Mesenchymal stem cell (in vitro differentiated cells and primary cell): ENCODE measurements around the gene PCDHAC2.

Experiments
- DNase-seq: peaks from one replicate; pipeline ENCODE4 v3.0.0-alpha.2; 2013
- H2AFZ ChIP-seq: one replicate; pipeline ENCODE4 v1.6.1; 2013; ENCODE audit warnings: low read depth, mild to moderate bottlenecking, control low read depth, inconsistent platforms, low read length, moderate library complexity
- H2AK5ac ChIP-seq: 2 replicates; pipeline ENCODE4 v1.6.1; 2013; ENCODE audit warnings: low read length, moderate library complexity, mild to moderate bottlenecking, inconsistent platforms; ENCODE audit not compliant: severe bottlenecking
- H2BK120ac ChIP-seq: one replicate; pipeline ENCODE4 v1.6.1; 2013; ENCODE audit warnings: low read depth, mild to moderate bottlenecking, inconsistent platforms, low read length, moderate library complexity
- H2BK12ac ChIP-seq, 2 experiments: one replicate each; pipeline ENCODE4 v1.6.1; 2013; ENCODE audit warnings: inconsistent platforms in 2 of 2, low read length in 2 of 2, mild to moderate bottlenecking in 2 of 2, moderate library complexity in 2 of 2, control low read depth in 1 of 2
- H2BK15ac ChIP-seq: one replicate; pipeline ENCODE4 v1.6.1; 2013; ENCODE audit warnings: mild to moderate bottlenecking, low read depth, inconsistent platforms; ENCODE audit not compliant: poor library complexity, severe bottlenecking
- H2BK5ac ChIP-seq: 2 replicates; pipeline ENCODE4 v1.6.1; 2013; ENCODE audit warnings: low read depth, mild to moderate bottlenecking, low read length, control low read depth, inconsistent platforms; ENCODE audit not compliant: poor library complexity, severe bottlenecking
- H3K14ac ChIP-seq, 2 experiments: one replicate each; pipeline ENCODE4 v1.6.1; 2013; ENCODE audit warnings: inconsistent platforms in 2 of 2, low read length in 2 of 2, control low read depth in 1 of 2, mild to moderate bottlenecking in 1 of 2, moderate library complexity in 1 of 2
- H3K18ac ChIP-seq, 2 experiments: one replicate each; pipeline ENCODE4 v1.6.1; 2013; ENCODE audit warnings: inconsistent platforms in 2 of 2, low read length in 2 of 2, control low read depth in 1 of 2, low read depth in 1 of 2, mild to moderate bottlenecking in 1 of 2
- H3K23ac ChIP-seq, 2 experiments: one replicate each; pipeline ENCODE4 v1.6.1; 2013; ENCODE audit warnings: inconsistent platforms in 2 of 2, low read length in 2 of 2, mild to moderate bottlenecking in 2 of 2, moderate library complexity in 2 of 2, control low read depth in 1 of 2
- H3K27ac ChIP-seq: 2 replicates; pipeline ENCODE4 v1.5.1; 2013; ENCODE audit warnings: mild to moderate bottlenecking, moderate library complexity, low read length, control low read depth, inconsistent platforms; ENCODE audit not compliant: poor library complexity, severe bottlenecking
- H3K27me3 ChIP-seq, 2 experiments: 2 replicates each; pipeline versions ENCODE4 v1.6.1 to v1.7.0; 2013; ENCODE audit warnings: low read length in 2 of 2, mild to moderate bottlenecking in 2 of 2, moderate library complexity in 2 of 2, control low read depth in 1 of 2, inconsistent platforms in 1 of 2; ENCODE audit not compliant: control insufficient read depth in 1 of 2, insufficient read depth in 1 of 2
- H3K36me3 ChIP-seq, 2 experiments: 2 replicates each; pipeline versions ENCODE4 v1.6.1 to v1.7.0; 2013; ENCODE audit warnings: low read length in 2 of 2, control low read depth in 1 of 2, inconsistent platforms in 1 of 2, low read depth in 1 of 2, mild to moderate bottlenecking in 1 of 2; ENCODE audit not compliant: insufficient read depth in 2 of 2, control insufficient read depth in 1 of 2
- H3K4ac ChIP-seq, 2 experiments: one replicate each; pipeline ENCODE4 v1.6.1; 2013; ENCODE audit warnings: inconsistent platforms in 2 of 2, low read length in 2 of 2, mild to moderate bottlenecking in 2 of 2, moderate library complexity in 2 of 2, control low read depth in 1 of 2, low read depth in 1 of 2
- H3K4me1 ChIP-seq: 2 replicates; pipeline ENCODE4 v1.6.1; 2013; ENCODE audit warnings: low read depth, low read length, control low read depth; ENCODE audit not compliant: control insufficient read depth, insufficient read depth
- H3K4me2 ChIP-seq: 2 replicates; pipeline ENCODE4 v1.6.1; 2013; ENCODE audit warnings: low read length, mild to moderate bottlenecking, inconsistent platforms; ENCODE audit not compliant: poor library complexity, severe bottlenecking
- H3K4me3 ChIP-seq, 2 experiments: 2 replicates each; pipeline versions ENCODE4 v1.5.1 to v1.7.0; 2013; ENCODE audit warnings: low read length in 2 of 2, mild to moderate bottlenecking in 2 of 2, control low read depth in 1 of 2, low read depth in 1 of 2; ENCODE audit not compliant: insufficient read depth in 1 of 2
- H3K79me1 ChIP-seq: replicated peaks from 2 replicates; pipeline ENCODE4 v1.6.1; 2013; ENCODE audit warnings: mild to moderate bottlenecking, control low read depth, low read length, inconsistent platforms; ENCODE audit not compliant: poor library complexity, severe bottlenecking
- H3K9ac ChIP-seq: 2 replicates; pipeline ENCODE4 v1.7.0; 2013; ENCODE audit warnings: mild to moderate bottlenecking, low read length, moderate library complexity
- H3K9me3 ChIP-seq: 2 replicates; pipeline ENCODE4 v1.7.0; 2013; ENCODE audit warnings: mild to moderate bottlenecking, low read length; ENCODE audit not compliant: control insufficient read depth
- H4K8ac ChIP-seq: one replicate; pipeline ENCODE4 v1.6.1; 2013; ENCODE audit warnings: inconsistent platforms, mild to moderate bottlenecking, low read length, moderate library complexity
- H4K91ac ChIP-seq: one replicate; pipeline ENCODE4 v1.6.1; 2013; ENCODE audit warnings: mild to moderate bottlenecking, low read length, inconsistent platforms
- WGBS: methylation state at CpG from one replicate; pipeline ENCODE4 v1.1.7; 2013; ENCODE audit warnings: mixed read lengths; 5-methylcytosine and 5-hydroxymethylcytosine counted together

Gene PCDHAC2

DNA sequence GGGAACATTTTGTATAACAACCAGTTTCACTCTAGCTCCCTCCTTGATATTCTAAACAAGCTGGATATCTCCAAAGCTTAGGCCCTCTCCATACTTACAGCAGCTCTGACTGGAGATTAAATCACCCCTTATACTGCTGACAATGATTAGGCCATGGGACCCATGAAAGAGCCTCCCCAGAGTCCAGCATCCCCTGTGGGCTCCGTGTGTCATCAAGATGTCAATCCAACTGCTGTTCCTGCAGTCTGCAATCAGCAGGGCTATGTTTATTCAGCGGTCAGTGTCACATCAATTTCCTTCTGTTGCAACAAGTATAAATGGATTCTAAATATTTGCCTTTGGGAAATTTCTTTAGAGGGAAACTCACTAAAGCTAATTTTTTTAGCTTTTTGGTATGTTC lies 26.6 kb downstream of the PCDHAC2 start:
- H3K27ac ChIP-seq: no peak overlapping the region
- no peak overlapping the region for H3K23ac ChIP-seq
- no peak overlapping the region for H2BK120ac ChIP-seq
- no peak overlapping the region for H2BK15ac ChIP-seq
- H2BK12ac ChIP-seq: no peak overlapping the region
- H3K4me2 ChIP-seq: no peak overlapping the region
- no peak overlapping the region for H2BK5ac ChIP-seq
- 68% methylated on average over 1 of the region's 2 CpGs for WGBS
- no peaks in the 10 kb centered on the region for H3K9me3 ChIP-seq
- H3K4ac ChIP-seq: no peak overlapping the region
- no peak overlapping the region for H4K8ac ChIP-seq
- no peak overlapping the region for H3K4me3 ChIP-seq
- no peak overlapping the region for H2AK5ac ChIP-seq
- H3K79me1 ChIP-seq: peaks cover 2% of the 10 kb centered on the region
- H4K91ac ChIP-seq: no peak overlapping the region
- H3K4me1 ChIP-seq: no peaks in the 10 kb centered on the region
- no peak overlapping the region for H3K14ac ChIP-seq
- no peak for DNase-seq
- H2AFZ ChIP-seq: no peak overlapping the region
- H3K18ac ChIP-seq: no peak overlapping the region
- H3K36me3 ChIP-seq: no peaks in the 10 kb centered on the region
- H3K9ac ChIP-seq: no peak overlapping the region
- no peaks in the 10 kb centered on the region for H3K27me3 ChIP-seq

- WGBS: 95% methylated on average over 1 of the region's 1 CpG
- no peaks in the 10 kb centered on the region for H3K9me3 ChIP-seq
- no peak overlapping the region for H3K27ac ChIP-seq
- DNase-seq: peak; percentile 58
- H2BK15ac ChIP-seq: no peak overlapping the region
- no peak overlapping the region for H2BK12ac ChIP-seq
- no peaks in the 10 kb centered on the region for H3K4me1 ChIP-seq
- no peaks in the 10 kb centered on the region for H3K27me3 ChIP-seq
- no peak overlapping the region for H3K14ac ChIP-seq
- no peak overlapping the region for H2AK5ac ChIP-seq
- H2BK5ac ChIP-seq: no peak overlapping the region
- no peak overlapping the region for H3K23ac ChIP-seq
- H2BK120ac ChIP-seq: no peak overlapping the region
- no peak overlapping the region for H3K4me3 ChIP-seq
- no peak overlapping the region for H3K18ac ChIP-seq
- no peak overlapping the region for H2AFZ ChIP-seq
- no peak overlapping the region for H3K9ac ChIP-seq
- H3K79me1 ChIP-seq: peaks cover 3% of the 10 kb centered on the region
- no peak overlapping the region for H3K4me2 ChIP-seq
- peak overlapping the region in 1 of 2 experiments; percentile 37 for H3K4ac ChIP-seq
- no peaks in the 10 kb centered on the region for H3K36me3 ChIP-seq
- H4K91ac ChIP-seq: peak overlapping the region; percentile 15
- peak overlapping the region; percentile 12 for H4K8ac ChIP-seq
Observed at GRCh38 chr5:140996060-140996459, 29.8 kb downstream of the PCDHAC2 start.

GRCh38 chr5:140998921-140999410 lies 32.7 kb downstream of the PCDHAC2 start:
- Histone ChIP-seq H3K9me3 (no peaks in the 10 kb centered on the region), H2AK5ac (no peak overlapping the region)

DNA sequence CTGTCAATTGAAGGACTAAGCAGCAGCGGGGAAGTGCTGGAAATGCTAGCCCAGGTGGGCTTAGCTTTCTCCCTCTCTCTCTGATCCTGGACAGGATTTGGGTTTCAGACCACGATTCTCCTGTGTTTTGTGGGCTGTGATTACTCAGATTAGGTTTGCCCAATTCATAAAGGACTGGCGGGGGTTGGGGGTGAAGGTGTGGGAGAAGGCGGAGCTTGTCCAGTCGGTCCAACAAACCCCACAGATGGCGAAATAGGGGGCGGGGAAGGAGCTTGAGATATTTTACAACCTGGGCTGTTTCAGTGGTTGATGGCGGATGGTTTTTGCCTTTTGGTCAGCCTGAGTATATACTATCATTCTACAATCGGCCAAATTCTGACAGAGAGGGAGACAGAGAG lies 35.2 kb downstream of the PCDHAC2 start:
- Histone ChIP-seq H3K4me1 (peaks cover 4% of the 10 kb centered on the region), H3K27ac (peak overlapping the region; percentile 60), H3K9ac (peak overlapping the region; percentile 22), H2BK15ac (no peak overlapping the region), H4K8ac (peak overlapping the region; percentile 57), H3K9me3 (no peaks in the 10 kb centered on the region), H3K18ac (peak overlapping the region in 1 of 2 experiments; percentile 44), H2BK120ac (no peak overlapping the region), H3K79me1 (peaks cover 2% of the 10 kb centered on the region), H3K23ac (no peak overlapping the region), H2AFZ (peak overlapping the region; percentile 53), H2BK12ac (no peak overlapping the region), H3K4ac (no peak overlapping the region), H3K4me2 (peak overlapping the region; percentile 89), H2AK5ac (no peak overlapping the region), H3K4me3 (peak overlapping the region in 1 of 2 experiments; percentile 68), H2BK5ac (no peak overlapping the region), H3K36me3 (no peaks in the 10 kb centered on the region), H4K91ac (no peak overlapping the region), H3K14ac (no peak overlapping the region), H3K27me3 (peaks cover 0 to 5% of the 10 kb centered on the region in 2 experiments)
- 2% methylated on average over 6 of the region's 9 CpGs for WGBS
- DNase-seq: peak; percentile 31

More at GRCh38 chr5:140998921-140999410, 32.7 kb downstream of the PCDHAC2 start:
- peaks cover 0 to 5% of the 10 kb centered on the region in 2 experiments for H3K27me3 ChIP-seq
- 56% methylated on average over 1 of the region's 2 CpGs for whole genome bisulfite sequencing
- H3K23ac ChIP-seq: no peak overlapping the region
- H2BK15ac ChIP-seq: no peak overlapping the region
- H3K18ac ChIP-seq: no peak overlapping the region
- H3K4ac ChIP-seq: no peak overlapping the region
- no peak overlapping the region for H2AFZ ChIP-seq
- H3K9ac ChIP-seq: no peak overlapping the region
- H4K91ac ChIP-seq: no peak overlapping the region
- H2BK120ac ChIP-seq: no peak overlapping the region
- H3K4me3 ChIP-seq: no peak overlapping the region
- no peak overlapping the region for H3K27ac ChIP-seq
- H3K4me1 ChIP-seq: peaks cover 1% of the 10 kb centered on the region
- no peak overlapping the region for H2BK5ac ChIP-seq
- no peaks in the 10 kb centered on the region for H3K36me3 ChIP-seq
- DNase-seq: no peak
- H2BK12ac ChIP-seq: no peak overlapping the region
- no peak overlapping the region for H3K14ac ChIP-seq
- no peak overlapping the region for H4K8ac ChIP-seq
- peaks cover 2% of the 10 kb centered on the region for H3K79me1 ChIP-seq
- no peak overlapping the region for H3K4me2 ChIP-seq
